HEK293 (cell line): ENCODE data around the gene TIAM2.

Experiments used
- CTCF ChIA-PET: fragments of 350-600 bp; formaldehyde crosslinking; extraction: SDS; loops from one replicate; lab custom pipeline; 2021; ENCODE audit warnings: antibody characterized with exemption; lab: Yijun Ruan, JAX
- POLR2A ChIA-PET: fragments of 300-600 bp; formaldehyde crosslinking; extraction: SDS; loops from one replicate; lab custom pipeline; 2020; ENCODE audit warnings: antibody characterized with exemption, inconsistent platforms; lab: Yijun Ruan, JAX
- H3K27ac ChIP-seq: fragments of 200-500 bp; sonication (Bioruptor generic); 2 replicates; pipeline ENCODE4 v1.5.1; 2014; ENCODE audit warnings: low read depth, low read length, control low read depth, inconsistent platforms; ENCODE audit errors: extremely low read depth
- H3K36me3 ChIP-seq, 2 experiments: fragments of 200-500 bp in 1 of 2; sonication (Bioruptor generic) in 1 of 2; 1 replicate in 1 of 2; 2 replicates in 1 of 2; pipeline ENCODE4 v1.5.1; 2014 to 2017; ENCODE audit warnings: inconsistent platforms in 2 of 2, low read length in 2 of 2; ENCODE audit not compliant: control insufficient read depth in 2 of 2, insufficient read depth in 1 of 2
- H3K4me1 ChIP-seq: fragments of 200-500 bp; sonication (Bioruptor generic); 2 replicates; pipeline ENCODE4 v1.5.1; 2014; ENCODE audit warnings: mild to moderate bottlenecking, low read length, inconsistent platforms; ENCODE audit not compliant: control insufficient read depth, insufficient read depth
- H3K4me3 ChIP-seq: 2 replicates; pipeline ENCODE4 v1.5.1; 2011; ENCODE audit warnings: low read depth, mild to moderate bottlenecking, control low read depth, low read length, moderate library complexity
- H3K9me3 ChIP-seq: fragments of 200-500 bp; sonication (Bioruptor generic); 2 replicates; pipeline ENCODE4 v1.5.1; 2014; ENCODE audit warnings: low read depth, low read length, inconsistent platforms; ENCODE audit not compliant: control insufficient read depth, insufficient read depth
- RBAK ChIP-seq: fragments of 450-650 bp; formaldehyde crosslinking; IDR thresholded peaks from 2 replicates; pipeline ENCODE4 v1.5.1; 2016; ENCODE audit warnings: missing biosample characterization, missing genetic modification characterization
- SP3 ChIP-seq: fragments of 450-650 bp; formaldehyde crosslinking; IDR thresholded peaks from 2 replicates; pipeline ENCODE4 v1.5.1; 2016; ENCODE audit warnings: missing biosample characterization, missing genetic modification characterization
- YY1 ChIP-seq: fragments of 450-650 bp; formaldehyde crosslinking; IDR thresholded peaks from 2 replicates; pipeline ENCODE4 v1.5.1; 2018; ENCODE audit warnings: missing biosample characterization, missing genetic modification characterization
- ZBTB17 ChIP-seq: fragments of 450-650 bp; formaldehyde crosslinking; IDR thresholded peaks from 2 replicates; pipeline ENCODE4 v1.5.1; 2016; ENCODE audit warnings: missing biosample characterization, missing genetic modification characterization
- ZBTB44 ChIP-seq: fragments of 450-650 bp; IDR thresholded peaks from 2 replicates; pipeline ENCODE4 v1.5.1; 2018; ENCODE audit warnings: missing biosample characterization, mild to moderate bottlenecking, missing genetic modification characterization
- ZIC2 ChIP-seq: fragments of 450-650 bp; formaldehyde crosslinking; IDR thresholded peaks from 2 replicates; pipeline ENCODE4 v1.5.1; 2016; ENCODE audit warnings: missing biosample characterization, missing genetic modification characterization
- ZNF10 ChIP-seq: fragments of 450-650 bp; formaldehyde crosslinking; IDR thresholded peaks from 2 replicates; pipeline ENCODE4 v1.5.1; 2017; ENCODE audit warnings: missing biosample characterization, missing genetic modification characterization
- ZNF121 ChIP-seq: fragments of 450-650 bp; formaldehyde crosslinking; IDR thresholded peaks from 2 replicates; pipeline ENCODE4 v1.5.1; 2016; ENCODE audit warnings: missing biosample characterization, missing genetic modification characterization
- ZNF16 ChIP-seq: fragments of 450-650 bp; formaldehyde crosslinking; IDR thresholded peaks from 2 replicates; pipeline ENCODE4 v1.5.1; 2016; ENCODE audit warnings: low read depth, missing biosample characterization, missing genetic modification characterization
- ZNF623 ChIP-seq: fragments of 450-650 bp; formaldehyde crosslinking; IDR thresholded peaks from 2 replicates; pipeline ENCODE4 v1.5.1; 2016; ENCODE audit warnings: missing biosample characterization, missing genetic modification characterization
- ZNF677 ChIP-seq: fragments of 450-650 bp; IDR thresholded peaks from 2 replicates; pipeline ENCODE4 v1.5.0; 2018; ENCODE audit warnings: missing biosample characterization, mild to moderate bottlenecking, missing genetic modification characterization, moderate library complexity
- ZNF747 ChIP-seq: fragments of 450-650 bp; formaldehyde crosslinking; IDR thresholded peaks from 2 replicates; pipeline ENCODE4 v1.5.1; 2016; ENCODE audit warnings: missing biosample characterization, missing genetic modification characterization
- ZNF792 ChIP-seq: fragments of 450-650 bp; formaldehyde crosslinking; IDR thresholded peaks from 2 replicates; pipeline ENCODE4 v1.5.1; 2016; ENCODE audit warnings: missing biosample characterization, missing genetic modification characterization
- TF ChIP-seq, protein P1 (sequence below): fragments of 450-650 bp; formaldehyde crosslinking; IDR thresholded peaks from 2 replicates; pipeline ENCODE4; 2016; ENCODE audit warnings: missing biosample characterization, missing genetic modification characterization
- TF ChIP-seq, protein P2 (sequence below): fragments of 450-650 bp; formaldehyde crosslinking; IDR thresholded peaks from 2 replicates; pipeline ENCODE4 v1.5.1; 2017; ENCODE audit warnings: missing biosample characterization, missing genetic modification characterization
- TF ChIP-seq, protein P3 (sequence below): fragments of 450-650 bp; formaldehyde crosslinking; IDR thresholded peaks from 2 replicates; pipeline ENCODE4 v1.5.1; 2016; ENCODE audit warnings: missing biosample characterization, missing genetic modification characterization

Gene TIAM2

DNA sequence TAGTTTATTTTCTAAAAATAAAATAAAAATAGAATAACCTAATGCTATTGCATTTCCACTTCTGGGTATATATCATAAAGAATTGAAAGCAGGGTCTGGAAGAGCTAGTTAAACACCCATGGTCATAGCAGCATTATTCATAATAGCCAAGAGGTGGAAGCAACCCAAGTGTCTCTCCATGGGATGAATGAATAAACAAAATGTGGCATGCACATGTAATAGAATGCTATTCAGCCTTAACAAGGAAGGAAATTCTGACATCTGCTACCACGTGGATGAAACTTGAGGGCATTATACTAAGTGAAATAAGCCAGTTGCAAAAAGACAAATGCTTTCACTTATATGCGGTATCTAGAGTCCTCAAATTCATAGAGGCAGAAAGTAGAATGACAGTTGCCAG is 130.8 kb downstream of the TIAM2 start:
- peaks cover 5% of the 10 kb centered on the region for H3K4me1 ChIP-seq
- H3K27ac ChIP-seq: no peak overlapping the region
- no peak overlapping the region for H3K4me3 ChIP-seq
- TF ChIP-seq ZNF16 (no peak), ZNF677 (no peak), ZNF792 (tag by site-specific recombination) (no peak), ZBTB17 (tag by site-specific recombination) (no peak), ZBTB44 (tag by site-specific recombination) (no peak), RBAK (tag by site-specific recombination) (no peak), SP3 (tag by site-specific recombination) (no peak), ZNF747 (tag by site-specific recombination) (no peak), ZNF10 (tag by site-specific recombination) (no peak), ZNF623 (no peak)
- TF ChIP-seq, protein P1, sequence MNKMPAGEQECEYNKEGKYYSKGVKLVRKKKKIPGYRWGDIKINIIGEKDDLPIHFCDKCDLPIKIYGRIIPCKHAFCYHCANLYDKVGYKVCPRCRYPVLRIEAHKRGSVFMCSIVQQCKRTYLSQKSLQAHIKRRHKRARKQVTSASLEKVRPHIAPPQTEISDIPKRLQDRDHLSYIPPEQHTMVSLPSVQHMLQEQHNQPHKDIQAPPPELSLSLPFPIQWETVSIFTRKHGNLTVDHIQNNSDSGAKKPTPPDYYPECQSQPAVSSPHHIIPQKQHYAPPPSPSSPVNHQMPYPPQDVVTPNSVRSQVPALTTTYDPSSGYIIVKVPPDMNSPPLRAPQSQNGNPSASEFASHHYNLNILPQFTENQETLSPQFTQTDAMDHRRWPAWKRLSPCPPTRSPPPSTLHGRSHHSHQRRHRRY (tag by site-specific recombination): no peak
- TF ChIP-seq, protein P2, sequence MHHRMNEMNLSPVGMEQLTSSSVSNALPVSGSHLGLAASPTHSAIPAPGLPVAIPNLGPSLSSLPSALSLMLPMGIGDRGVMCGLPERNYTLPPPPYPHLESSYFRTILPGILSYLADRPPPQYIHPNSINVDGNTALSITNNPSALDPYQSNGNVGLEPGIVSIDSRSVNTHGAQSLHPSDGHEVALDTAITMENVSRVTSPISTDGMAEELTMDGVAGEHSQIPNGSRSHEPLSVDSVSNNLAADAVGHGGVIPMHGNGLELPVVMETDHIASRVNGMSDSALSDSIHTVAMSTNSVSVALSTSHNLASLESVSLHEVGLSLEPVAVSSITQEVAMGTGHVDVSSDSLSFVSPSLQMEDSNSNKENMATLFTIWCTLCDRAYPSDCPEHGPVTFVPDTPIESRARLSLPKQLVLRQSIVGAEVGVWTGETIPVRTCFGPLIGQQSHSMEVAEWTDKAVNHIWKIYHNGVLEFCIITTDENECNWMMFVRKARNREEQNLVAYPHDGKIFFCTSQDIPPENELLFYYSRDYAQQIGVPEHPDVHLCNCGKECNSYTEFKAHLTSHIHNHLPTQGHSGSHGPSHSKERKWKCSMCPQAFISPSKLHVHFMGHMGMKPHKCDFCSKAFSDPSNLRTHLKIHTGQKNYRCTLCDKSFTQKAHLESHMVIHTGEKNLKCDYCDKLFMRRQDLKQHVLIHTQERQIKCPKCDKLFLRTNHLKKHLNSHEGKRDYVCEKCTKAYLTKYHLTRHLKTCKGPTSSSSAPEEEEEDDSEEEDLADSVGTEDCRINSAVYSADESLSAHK (tag by site-specific recombination): no peak
- peaks cover 0 to 12% of the 10 kb centered on the region in 2 experiments; a peak in 1 of 3 replicates for H3K36me3 ChIP-seq
- POLR2A ChIA-PET: interaction anchor here (0.6 kb wide), 1 partner anchor 189 kb away, joined by 4 read pairs; no protein-coding TSS in a partner anchor
- CTCF ChIA-PET: no interaction called here
- no peaks in the 10 kb centered on the region for H3K9me3 ChIP-seq

GRCh38 chr6:155126727-155127439 is 131.8 kb downstream of the TIAM2 start:
- H3K36me3 ChIP-seq: peaks cover 0 to 12% of the 10 kb centered on the region in 2 experiments; a peak in 1 of 3 replicates
- H3K4me1 ChIP-seq: peaks cover 5% of the 10 kb centered on the region
- H3K4me3 ChIP-seq: no peak overlapping the region
- POLR2A ChIA-PET: interaction anchor here (0.6 kb wide), 1 partner anchor 188 kb away, joined by 4 read pairs; no protein-coding TSS in a partner anchor
- CTCF ChIA-PET: no interaction called here
- H3K9me3 ChIP-seq: no peaks in the 10 kb centered on the region
- H3K27ac ChIP-seq: no peak overlapping the region
- TF ChIP-seq YY1 (tag by site-specific recombination): no peak
- peak; percentile 69 for TF ChIP-seq ZIC2 (tag by site-specific recombination)
- no peak for TF ChIP-seq ZNF121 (tag by site-specific recombination)
- TF ChIP-seq, protein P3, sequence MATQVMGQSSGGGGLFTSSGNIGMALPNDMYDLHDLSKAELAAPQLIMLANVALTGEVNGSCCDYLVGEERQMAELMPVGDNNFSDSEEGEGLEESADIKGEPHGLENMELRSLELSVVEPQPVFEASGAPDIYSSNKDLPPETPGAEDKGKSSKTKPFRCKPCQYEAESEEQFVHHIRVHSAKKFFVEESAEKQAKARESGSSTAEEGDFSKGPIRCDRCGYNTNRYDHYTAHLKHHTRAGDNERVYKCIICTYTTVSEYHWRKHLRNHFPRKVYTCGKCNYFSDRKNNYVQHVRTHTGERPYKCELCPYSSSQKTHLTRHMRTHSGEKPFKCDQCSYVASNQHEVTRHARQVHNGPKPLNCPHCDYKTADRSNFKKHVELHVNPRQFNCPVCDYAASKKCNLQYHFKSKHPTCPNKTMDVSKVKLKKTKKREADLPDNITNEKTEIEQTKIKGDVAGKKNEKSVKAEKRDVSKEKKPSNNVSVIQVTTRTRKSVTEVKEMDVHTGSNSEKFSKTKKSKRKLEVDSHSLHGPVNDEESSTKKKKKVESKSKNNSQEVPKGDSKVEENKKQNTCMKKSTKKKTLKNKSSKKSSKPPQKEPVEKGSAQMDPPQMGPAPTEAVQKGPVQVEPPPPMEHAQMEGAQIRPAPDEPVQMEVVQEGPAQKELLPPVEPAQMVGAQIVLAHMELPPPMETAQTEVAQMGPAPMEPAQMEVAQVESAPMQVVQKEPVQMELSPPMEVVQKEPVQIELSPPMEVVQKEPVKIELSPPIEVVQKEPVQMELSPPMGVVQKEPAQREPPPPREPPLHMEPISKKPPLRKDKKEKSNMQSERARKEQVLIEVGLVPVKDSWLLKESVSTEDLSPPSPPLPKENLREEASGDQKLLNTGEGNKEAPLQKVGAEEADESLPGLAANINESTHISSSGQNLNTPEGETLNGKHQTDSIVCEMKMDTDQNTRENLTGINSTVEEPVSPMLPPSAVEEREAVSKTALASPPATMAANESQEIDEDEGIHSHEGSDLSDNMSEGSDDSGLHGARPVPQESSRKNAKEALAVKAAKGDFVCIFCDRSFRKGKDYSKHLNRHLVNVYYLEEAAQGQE (tag by site-specific recombination): no peak
